Spleen (tissue), 11 donors: ENCODE data around the gene RIIAD1. TPM values are rescaled to one million over a fixed set of nuclear protein-coding genes. Genes with fewer than 3 reads are reported as not detected.

Source experiments
- DNase-seq: peaks from one replicate; pipeline ENCODE4 v3.0.0-alpha.2; 2020
- H3K27ac ChIP-seq, 8 donors: fragments of 200-600 bp; sonication (generic) in 7 of 8; 1 replicate in 4 of 8; 2 replicates in 4 of 8; pipeline versions ENCODE4 v1.5.0 to v1.8.0; 2016 to 2021; ENCODE audit warnings: inconsistent platforms in 4 of 8, mild to moderate bottlenecking in 4 of 8, moderate library complexity in 1 of 8
- H3K27me3 ChIP-seq, 7 donors: fragments of 200-600 bp; sonication (generic) in 6 of 7; replicated peaks in 1 of 7; 1 replicate in 4 of 7; 2 replicates in 3 of 7; pipeline versions ENCODE4 v1.5.0 to v1.8.0; 2016 to 2021; ENCODE audit warnings: inconsistent platforms in 3 of 7, mild to moderate bottlenecking in 1 of 7
- H3K36me3 ChIP-seq, 6 donors: fragments of 200-600 bp; sonication (generic) in 5 of 6; 1 replicate in 4 of 6; 2 replicates in 2 of 6; pipeline versions ENCODE4 v1.5.0 to v1.8.0; 2016 to 2021; ENCODE audit warnings: inconsistent platforms in 2 of 6
- H3K4me1 ChIP-seq, 6 donors: fragments of 200-600 bp; sonication (generic) in 5 of 6; 1 replicate in 3 of 6; 2 replicates in 3 of 6; pipeline versions ENCODE4 v1.5.0 to v1.8.0; 2016 to 2021; ENCODE audit warnings: inconsistent platforms in 3 of 6
- H3K4me3 ChIP-seq, 8 donors: fragments of 200-600 bp; sonication (generic) in 7 of 8; 1 replicate in 4 of 8; 2 replicates in 4 of 8; pipeline versions ENCODE4 v1.5.0 to v1.8.0; 2016 to 2021; ENCODE audit warnings: inconsistent platforms in 4 of 8, mild to moderate bottlenecking in 4 of 8, moderate library complexity in 2 of 8
- H3K9me3 ChIP-seq, 8 donors: fragments of 200-600 bp; sonication (generic) in 7 of 8; 1 replicate in 4 of 8; 2 replicates in 4 of 8; pipeline versions ENCODE4 v1.5.0 to v1.8.0; 2016 to 2021; ENCODE audit warnings: inconsistent platforms in 4 of 8
- CTCF ChIP-seq, 11 experiments: fragments of 200-600 bp in 7 of 11; fragments of 450-650 bp in 4 of 11; sonication (generic) in 4 of 11; IDR thresholded peaks in 8 of 11; conservative IDR thresholded peaks in 3 of 11; 1 replicate in 7 of 11; 2 replicates in 4 of 11; pipeline versions ENCODE4 v1.4.0 to v1.8.0; 2016 to 2021; ENCODE audit warnings: antibody characterized with exemption in 11 of 11, inconsistent platforms in 4 of 11, mild to moderate bottlenecking in 1 of 11
- POLR2A ChIP-seq, 3 donors: fragments of 450-650 bp; IDR thresholded peaks; one replicate each; pipeline ENCODE4 v1.5.1; 2017; ENCODE audit warnings: antibody characterized with exemption in 3 of 3, mild to moderate bottlenecking in 1 of 3
- POLR2AphosphoS5 ChIP-seq, 3 donors: sonication (generic); formaldehyde crosslinking; IDR thresholded peaks; one replicate each; pipeline ENCODE4 v1.5.1; 2017; ENCODE audit warnings: antibody characterized with exemption in 3 of 3
- WGBS, 5 donors: extraction: QIAGEN DNeasy Blood & Tissue Kit in 3 of 5; methylation state at CpG; one replicate each; pipeline versions ENCODE4 v1.1.5 to v1.1.7; 2013 to 2018; 5-methylcytosine and 5-hydroxymethylcytosine counted together
- intact Hi-C: fragments of 100-400 bp; cut with DNase I; formaldehyde crosslinking; loops from one replicate; pipeline ENCODE4 v1.15.0; 2023; ENCODE audit warnings: low total_unique reads
- polyA plus RNA-seq, 3 donors: library from polyadenylated mRNA; stranded (reverse); fragments of 200-250 nt; gene quantifications; one replicate each; pipeline ENCODE4 v1.2.1, GENCODE V29; 2013
- small RNA-seq, 4 donors: library from RNA; depleted of rRNA; stranded (forward); fragments of <200 nt; gene quantifications; one replicate each; pipeline ENCODE3, GENCODE V24; 2016
- total RNA-seq, 7 donors: library from RNA; depleted of rRNA in 3 of 7; stranded (reverse); fragments of >200 nt in 3 of 7; fragmentation: NEBNext Ultra II Directional in 4 of 7; extraction: Animal tissue kit (Norgen Biotek cat#: 25700) in 4 of 7; gene quantifications; one replicate each; pipeline versions ENCODE4 v1.1.0 to v1.2.1, GENCODE V29; 2016 to 2021
- donor health status: healthy with polysubstance abuse.
- donor health status: DM: no; HTN: no; CAD: no; lungs with moderate emphysema.
- donor health status: DM: no; HTN: no; CAD: no.
- donor health status: Bipolar disorder and iron deficiency.
- donor health status: healthy.
- donor health status: DM: no; HTN: no; CAD: no.
- donor health status: DM: yes; HTN: yes; CAD: no.

RIIAD1 gene
- total and polyA plus RNA-seq, 10 donors: 0.34 TPM; not detected in 9

GRCh38 chr1:151777317-151777716, 56.0 kb downstream of the RIIAD1 start:
- DNase-seq: no peak
- no peak overlapping the region for H3K4me3 ChIP-seq
- intact Hi-C loops: no loop called here
- TF ChIP-seq POLR2AphosphoS5 (IDR thresholded peaks at IDR 0.05) (no peak), CTCF (IDR thresholded peaks at IDR 0.05 in 8 of 11, conservative IDR thresholded peaks at IDR 0.05 in 3 of 11) (no peak), POLR2A (IDR thresholded peaks at IDR 0.05) (no peak)
- 73 to 98% (median 96%) methylated on average over 4 of the region's 4 CpGs for WGBS, 5 donors
- peaks cover 0 to 97% (median 47%) of the 10 kb centered on the region in 6 donors for H3K36me3 ChIP-seq
- no peaks in the 10 kb centered on the region for H3K4me1 ChIP-seq
- no peak overlapping the region for H3K27ac ChIP-seq
- no peaks in the 10 kb centered on the region for H3K27me3 ChIP-seq
- H3K9me3 ChIP-seq: no peaks in the 10 kb centered on the region

Small RNAs within 50 kb of the gene (small RNA-seq; reads per million reads assigned to genes)
- 0 reads per million in 4 donors for gene RNU6-662P

Other genes starting within 250 kb of the RIIAD1 start
- gene CGN, start 210.1 kb upstream of the RIIAD1 start, total RNA-seq: under 1 TPM in 5 of 7 donors, not detected in 2; 0.23 to 0.87 (median 0.63) TPM
- under 1 TPM; 0.09 to 0.26 (median 0.09) TPM for gene CGN, start 210.1 kb upstream of the RIIAD1 start, polyA plus RNA-seq
- 1 to 10 TPM; 1.2 to 1.9 (median 1.5) TPM for gene TUFT1, start 181.2 kb upstream of the RIIAD1 start, total RNA-seq
- under 1 TPM; 0.67 to 0.90 (median 0.76) TPM for gene TUFT1, start 181.2 kb upstream of the RIIAD1 start, polyA plus RNA-seq
- 10 to 100 TPM; 40.4 to 69.6 (median 53.5) TPM for gene SNX27, start 109.5 kb upstream of the RIIAD1 start, total RNA-seq
- 1 to 10 TPM; 3.1 to 9.0 (median 3.6) TPM for gene SNX27, start 109.5 kb upstream of the RIIAD1 start, polyA plus RNA-seq
- under 1 TPM in 1 of 7 donors, not detected in 6; 0.40 TPM for gene CELF3, start 4.7 kb upstream of the RIIAD1 start, total RNA-seq
- under 1 TPM in 1 of 3 donors, not detected in 2; 0.02 TPM for gene CELF3, start 4.7 kb upstream of the RIIAD1 start, polyA plus RNA-seq
- 10 to 100 TPM; 55.4 to 71.7 (median 64.5) TPM for gene MRPL9, start 42.0 kb downstream of the RIIAD1 start, total RNA-seq
- gene MRPL9, start 42.0 kb downstream of the RIIAD1 start, polyA plus RNA-seq: 10 to 100 TPM; 69.2 to 92.6 (median 72.0) TPM
- gene TDRKH, start 69.0 kb downstream of the RIIAD1 start, total RNA-seq: 10 to 100 TPM; 10.9 to 21.6 (median 13.0) TPM
- gene TDRKH, start 69.0 kb downstream of the RIIAD1 start, polyA plus RNA-seq: 1 to 10 TPM; 3.1 to 4.7 (median 3.2) TPM
- under 1 TPM in 4 of 7 donors, not detected in 3; 0.13 to 0.36 (median 0.28) TPM for gene LINGO4, start 83.9 kb downstream of the RIIAD1 start, total RNA-seq
- under 1 TPM in 2 of 3 donors, not detected in 1; 0.04 to 0.06 TPM for gene LINGO4, start 83.9 kb downstream of the RIIAD1 start, polyA plus RNA-seq
- gene RORC, start 110.3 kb downstream of the RIIAD1 start, total RNA-seq: 1 to 10 TPM in 6 of 7 donors, under 1 TPM in 1; 0.85 to 4.1 (median 2.3) TPM
- under 1 TPM; 0.14 to 0.78 (median 0.51) TPM for gene RORC, start 110.3 kb downstream of the RIIAD1 start, polyA plus RNA-seq
- under 1 TPM in 1 of 7 donors, not detected in 6; 0.51 TPM for gene C2CD4D, start 118.3 kb downstream of the RIIAD1 start, total RNA-seq
- gene C2CD4D, start 118.3 kb downstream of the RIIAD1 start, polyA plus RNA-seq: under 1 TPM in 2 of 3 donors, not detected in 1; 0.03 to 0.07 TPM
- under 1 TPM in 1 of 7 donors, not detected in 6; 0.47 TPM for gene THEM5, start 132.2 kb downstream of the RIIAD1 start, total RNA-seq
- not detected for gene THEM5, start 132.2 kb downstream of the RIIAD1 start, polyA plus RNA-seq
- gene THEM4, start 188.0 kb downstream of the RIIAD1 start, total RNA-seq: 10 to 100 TPM; 10.1 to 46.3 (median 22.6) TPM
- 10 to 100 TPM; 13.3 to 15.5 (median 14.3) TPM for gene THEM4, start 188.0 kb downstream of the RIIAD1 start, polyA plus RNA-seq